HEK293T (cell line): ENCODE results near the gene KIAA1755.

Experiments
- ARNT ChIP-seq: fragments of 450-650 bp; IDR thresholded peaks from 2 replicates; pipeline ENCODE4 v1.6.1; 2017; ENCODE audit warnings: mild to moderate bottlenecking
- BHLHE40 ChIP-seq: fragments of 450-650 bp; IDR thresholded peaks from 2 replicates; pipeline ENCODE4 v1.6.1; 2016; ENCODE audit warnings: mild to moderate bottlenecking, moderate library complexity, borderline replicate concordance
- CTBP1 ChIP-seq: fragments of 450-650 bp; IDR thresholded peaks from 2 replicates; pipeline ENCODE4 v1.6.1; 2016; ENCODE audit warnings: borderline replicate concordance
- ELF4 ChIP-seq: fragments of 450-650 bp; IDR thresholded peaks from 2 replicates; pipeline ENCODE4 v1.6.1; 2017; ENCODE audit warnings: antibody characterized with exemption
- FOXA1 ChIP-seq: fragments of 450-650 bp; IDR thresholded peaks from 2 replicates; pipeline ENCODE4 v1.6.1; 2016; ENCODE audit warnings: mild to moderate bottlenecking
- FOXK2 ChIP-seq: fragments of 450-650 bp; IDR thresholded peaks from 2 replicates; pipeline ENCODE4 v1.6.1; 2016; ENCODE audit warnings: mild to moderate bottlenecking
- FOXM1 ChIP-seq: fragments of 450-650 bp; IDR thresholded peaks from 2 replicates; pipeline ENCODE4 v1.6.1; 2017; ENCODE audit warnings: mild to moderate bottlenecking, borderline replicate concordance
- HDGF ChIP-seq: fragments of 450-650 bp; IDR thresholded peaks from 2 replicates; pipeline ENCODE4 v1.6.1; 2017; ENCODE audit warnings: antibody characterized with exemption, borderline replicate concordance
- PKNOX1 ChIP-seq: fragments of 450-650 bp; IDR thresholded peaks from 2 replicates; pipeline ENCODE4 v1.6.1; 2016
- SP1 ChIP-seq: fragments of 450-650 bp; IDR thresholded peaks from 2 replicates; pipeline ENCODE4 v1.6.1; 2017
- SUZ12 ChIP-seq: fragments of 450-650 bp; IDR thresholded peaks from 2 replicates; pipeline ENCODE4 v1.6.1; 2016; ENCODE audit warnings: mild to moderate bottlenecking
- TARDBP ChIP-seq: fragments of 450-650 bp; IDR thresholded peaks from 2 replicates; pipeline ENCODE4 v1.6.1; 2016
- ZNF384 ChIP-seq: fragments of 450-650 bp; IDR thresholded peaks from 2 replicates; pipeline ENCODE4 v1.6.1; 2016

- TF ChIP-seq SUZ12, result no peak
- no peak for TF ChIP-seq SP1
- no peak for TF ChIP-seq FOXK2
- TF ChIP-seq HDGF, result no peak
- no peak for TF ChIP-seq BHLHE40
- TF ChIP-seq FOXA1, result no peak
- no peak for TF ChIP-seq PKNOX1
- no peak for TF ChIP-seq ELF4
- TF ChIP-seq TARDBP, result no peak
- TF ChIP-seq ZNF384, result no peak
- no peak for TF ChIP-seq FOXM1
- TF ChIP-seq ARNT, result no peak
- no peak for TF ChIP-seq CTBP1
Measured at GRCh38 chr20:38308447-38308846, 47.9 kb upstream of the KIAA1755 start.
